ENCODE data around the gene PRSS57. TPM values are rescaled to one million over a fixed set of nuclear protein-coding genes. Genes with fewer than 3 reads are reported as not detected.

PRSS57 gene
- total and polyA plus RNA-seq, 2 of the 8 experiments (the other 6 are each of a cell fraction or from before 2014, with no cell fraction given), result not detected

GRCh38 chr19:734716-735115 is 39.5 kb upstream of the PRSS57 start:
- 95% methylated on average over 13 of the region's 13 CpGs; no CpG with 5 or more reads in 1 of the 2 experiments for WGBS, 2 experiments (ENCODE audit: extremely low coverage in 1 of 2, insufficient coverage in 1 of 2, insufficient read length in 1 of 2, insufficient replicate concordance in 2 of 2, low coverage in 1 of 2, low lambda C conversion rate in 2 of 2, missing lambda C conversion rate in 1 of 2)
- POLR2A ChIA-PET (ENCODE audit: partially characterized antibody), result interaction anchor here (1.1 to 1.4 kb wide), 2 partner anchors 67 to 71 kb away, joined by 3 to 4 read pairs; partner anchors contain the start of gene RNF126
- no peaks in the 10 kb centered on the region for H3K36me3 ChIP-seq (ENCODE audit: control insufficient read depth in 2 of 4, insufficient read depth in 4 of 4, low read length in 3 of 4)

More at GRCh38 chr19:734716-735115, 39.5 kb upstream of the PRSS57 start:
- peaks cover 0 to 9% of the 10 kb centered on the region in 2 experiments for H4K20me1 ChIP-seq (replicated peaks in 1 of 2; ENCODE audit: control insufficient read depth in 1 of 2, insufficient read depth in 2 of 2, low read length in 2 of 2)
- H2AFZ ChIP-seq (ENCODE audit: low read length), result no peak overlapping the region
- H3K56ac ChIP-seq (replicated peaks; ENCODE audit: insufficient read length, low read depth, low read length), result no peak overlapping the region
- no peak overlapping the region for H4K91ac ChIP-seq (replicated peaks; ENCODE audit: insufficient read length, low read length)
- peak overlapping the region; percentile 35; the same call in 1 of the 2 replicates for H4K8ac ChIP-seq (ENCODE audit: extremely low read depth, insufficient read depth, low read length)
- no peak overlapping the region for H2BK20ac ChIP-seq (ENCODE audit: low read length)
- FAIRE-seq, result no peak
- no peak overlapping the region for H4K5ac ChIP-seq (ENCODE audit: insufficient read length, low read depth, low read length)
- no peak overlapping the region for H3K4me2 ChIP-seq (ENCODE audit: insufficient read depth in 1 of 2, low read depth in 2 of 2, low read length in 2 of 2)
- no peak overlapping the region for H3K4me3 ChIP-seq (ENCODE audit: extremely low read depth in 1 of 4, insufficient read depth in 2 of 4, low read depth in 3 of 4, low read length in 4 of 4)
- H2BK15ac ChIP-seq (ENCODE audit: low read length), result no peak overlapping the region
- no peak overlapping the region for H3K27ac ChIP-seq (ENCODE audit: low read depth, low read length)
- H2BK12ac ChIP-seq (ENCODE audit: low read depth, low read length), result no peak overlapping the region
- no peak for DNase-seq (ENCODE audit: low read depth in 1 of 2, low spot score in 2 of 2)
- no peaks in the 10 kb centered on the region for H3K79me2 ChIP-seq (ENCODE audit: control insufficient read depth in 1 of 2, insufficient read depth in 2 of 2, low read length in 2 of 2)
- CTCF ChIA-PET (ENCODE audit: partially characterized antibody), result interaction anchor here (0.7 to 1.9 kb wide), 18 partner anchors 9 to 151 kb away, joined by 3 to 22 read pairs (median 5); partner anchors contain the start of genes PALM and RNF126
- no peaks in the 10 kb centered on the region for H3K27me3 ChIP-seq (replicated peaks in 1 of 4; ENCODE audit: control insufficient read depth in 3 of 4, extremely low read depth in 1 of 4, insufficient read depth in 3 of 4, low read length in 3 of 4)
- no peaks in the 10 kb centered on the region for H3K23me2 ChIP-seq (ENCODE audit: low read depth, low read length)
- no peak overlapping the region for H3K14ac ChIP-seq (ENCODE audit: insufficient read length)
- H3K79me1 ChIP-seq (ENCODE audit: low read depth, low read length), result no peaks in the 10 kb centered on the region
- H3K23ac ChIP-seq (ENCODE audit: insufficient read length), result no peak overlapping the region
- H2BK5ac ChIP-seq (ENCODE audit: low read depth, low read length), result no peak overlapping the region
- H3K9me3 ChIP-seq (ENCODE audit: insufficient read depth in 2 of 2, low read depth in 1 of 2, low read length in 1 of 2), result no peaks in the 10 kb centered on the region
- no peak overlapping the region for H3K9ac ChIP-seq (replicated peaks in 1 of 4; ENCODE audit: extremely low read depth in 1 of 4, low read depth in 3 of 4, low read length in 3 of 4)
- TF ChIP-seq RBBP5 (IDR thresholded peaks at IDR 0.05; ENCODE audit: borderline replicate concordance, low read depth, low read length), result no peak
- H3K18ac ChIP-seq (ENCODE audit: extremely low read depth, low read length), result no peak overlapping the region
- no peak overlapping the region for H2AK5ac ChIP-seq (ENCODE audit: low read depth, low read length)
- H3K4me1 ChIP-seq (replicated peaks in 1 of 4; ENCODE audit: control insufficient read depth in 3 of 4, insufficient read depth in 4 of 4, low read length in 3 of 4), result no peaks in the 10 kb centered on the region
- H3K4ac ChIP-seq (replicated peaks; ENCODE audit: insufficient read length, low read depth, low read length), result no peak overlapping the region
- no peak overlapping the region for H2BK120ac ChIP-seq (replicated peaks; ENCODE audit: low read depth, low read length)

All from H1 (cell line).